A549 (cell line): Measurements from ENCODE around the gene CD53. TPM values are rescaled to one million over a fixed set of nuclear protein-coding genes. Genes with fewer than 3 reads are reported as not detected.

Experiments used
- ATAC-seq, 2 experiments: fragments of 200-7000 bp in 1 of 2; fragments of >200 bp in 1 of 2; cut with Nextera tagmentation in 1 of 2; cut with Tn5 transposase in 1 of 2; 3 replicates each; pipeline versions ENCODE4 v1.8.0 to v1.9.1; 2018 to 2020; ENCODE audit warnings: mild to moderate bottlenecking in 1 of 2, moderate library complexity in 1 of 2
- CTCF ChIA-PET: fragments of 300-600 bp; sonication (Branson Sonifier 250); formaldehyde crosslinking; extraction: SDS; loops from one replicate; lab custom pipeline; 2021; ENCODE audit warnings: antibody characterized with exemption, inconsistent platforms; lab: Yijun Ruan, JAX
- POLR2A ChIA-PET: fragments of 350-600 bp; formaldehyde crosslinking; extraction: SDS; loops from one replicate; lab custom pipeline; 2021; ENCODE audit warnings: antibody characterized with exemption, inconsistent platforms; lab: Yijun Ruan, JAX
- DNase-seq, 2 experiments: peaks; one replicate each; pipeline versions ENCODE4 v3.0.0 to v3.0.0-alpha.2; 2011 to 2016; ENCODE audit warnings: low read depth in 1 of 2, low spot score in 1 of 2
- FAIRE-seq: peaks from 2 replicates; lab custom pipeline; 2011; peaks lifted over from hg19 to GRCh38; lab: Jason Lieb, UNC
- H3K27ac ChIP-seq, 2 experiments: fragments of >200 bp; sonication (Bioruptor Twin); formaldehyde crosslinking; 3 replicates each; pipeline ENCODE4 v1.5.1; 2016 to 2017
- H3K4me1 ChIP-seq: fragments of >200 bp; sonication (Bioruptor Twin); formaldehyde crosslinking; 3 replicates; pipeline ENCODE4 v1.6.1; 2016
- H3K4me2 ChIP-seq: fragments of >200 bp; sonication (Bioruptor Twin); formaldehyde crosslinking; 3 replicates; pipeline ENCODE4 v1.6.1; 2016
- H3K4me3 ChIP-seq: fragments of >200 bp; sonication (Bioruptor Twin); formaldehyde crosslinking; 3 replicates; pipeline ENCODE4 v1.5.1; 2016
- H3K9me3 ChIP-seq: fragments of >200 bp; sonication (Bioruptor Twin); formaldehyde crosslinking; 3 replicates; pipeline ENCODE4 v1.6.1; 2016
- BHLHE40 ChIP-seq: IDR thresholded peaks from 2 replicates; pipeline ENCODE4 v1.6.1; 2012; ENCODE audit warnings: low read depth, low read length, inconsistent platforms
- CBX2 ChIP-seq: fragments of 200-600 bp; sonication (generic); IDR thresholded peaks from 2 replicates; pipeline ENCODE4 v1.6.1; 2016; ENCODE audit warnings: low read depth, mild to moderate bottlenecking, borderline replicate concordance
- CHD2 ChIP-seq: fragments of 150-350 bp; IDR thresholded peaks from 2 replicates; pipeline ENCODE4 v1.6.1; 2014; ENCODE audit warnings: low read length; ENCODE audit not compliant: partially characterized antibody
- CHD4 ChIP-seq: fragments of 200-600 bp; sonication (generic); IDR thresholded peaks from 2 replicates; pipeline ENCODE4 v1.6.1; 2016; ENCODE audit warnings: antibody characterized with exemption, mild to moderate bottlenecking, borderline replicate concordance
- E2F6 ChIP-seq: IDR thresholded peaks from 2 replicates; pipeline ENCODE4 v1.6.1; 2012; ENCODE audit warnings: low read depth, borderline replicate concordance
- EHF ChIP-seq: fragments of 250-450 bp; sonication (Bioruptor Pico); IDR thresholded peaks from 2 replicates; pipeline ENCODE4 v1.5.0; 2020; ENCODE audit warnings: mild to moderate bottlenecking
- EHMT2 ChIP-seq: fragments of 200-600 bp; sonication (generic); IDR thresholded peaks from 2 replicates; pipeline ENCODE4 v1.6.1; 2016; ENCODE audit warnings: antibody characterized with exemption, low read depth, mild to moderate bottlenecking, moderate library complexity
- ELK1 ChIP-seq: fragments of 150-350 bp; IDR thresholded peaks from 2 replicates; pipeline ENCODE4 v1.6.1; 2014; ENCODE audit warnings: low read depth, mild to moderate bottlenecking, low read length
- ESRRA ChIP-seq: fragments of 150-350 bp; IDR thresholded peaks from 2 replicates; pipeline ENCODE4 v1.6.1; 2014; ENCODE audit warnings: mild to moderate bottlenecking, low read length, borderline replicate concordance
- FOXS1 ChIP-seq: fragments of 250-450 bp; sonication (Bioruptor Pico); IDR thresholded peaks from 2 replicates; pipeline ENCODE4 v1.5.0; 2020; ENCODE audit warnings: mild to moderate bottlenecking, moderate library complexity
- GATA3 ChIP-seq: IDR thresholded peaks from 2 replicates; pipeline ENCODE4 v1.6.1; 2012; ENCODE audit warnings: borderline replicate concordance
- HDAC2 ChIP-seq: fragments of 200-600 bp; sonication (generic); IDR thresholded peaks from 2 replicates; pipeline ENCODE4 v1.6.1; 2016
- HEYL ChIP-seq: fragments of 250-450 bp; sonication (Bioruptor Pico); IDR thresholded peaks from 2 replicates; pipeline ENCODE4 v1.8.0; 2021; ENCODE audit warnings: mild to moderate bottlenecking, moderate library complexity
- HOXB5 ChIP-seq: fragments of 250-450 bp; sonication (Bioruptor Pico); IDR thresholded peaks from 2 replicates; pipeline ENCODE4 v1.5.0; 2020; ENCODE audit warnings: mild to moderate bottlenecking, moderate library complexity
- JUNB ChIP-seq: fragments of >200 bp; sonication (Bioruptor Twin); formaldehyde crosslinking; IDR thresholded peaks from 2 replicates; pipeline ENCODE4 v1.6.1; 2016
- MAZ ChIP-seq: fragments of 150-350 bp; IDR thresholded peaks from 2 replicates; pipeline ENCODE4 v1.6.1; 2014; ENCODE audit warnings: antibody characterized with exemption, low read depth, low read length, borderline replicate concordance
- MYC ChIP-seq: IDR thresholded peaks from 2 replicates; pipeline ENCODE4 v1.6.1; 2012; ENCODE audit warnings: mild to moderate bottlenecking, inconsistent platforms, low read length, improper control_type of control experiment, borderline replicate concordance
- NPAS2 ChIP-seq: fragments of 250-450 bp; sonication (Bioruptor Pico); IDR thresholded peaks from 2 replicates; pipeline ENCODE4 v1.8.0; 2022; ENCODE audit warnings: mild to moderate bottlenecking, moderate library complexity, borderline replicate concordance
- NR3C1 ChIP-seq: fragments of >200 bp; sonication (Bioruptor Twin); formaldehyde crosslinking; IDR thresholded peaks from 3 replicates; pipeline ENCODE4 v1.6.1; 2017
- POLR2AphosphoS2 ChIP-seq: conservative IDR thresholded peaks from 2 replicates; pipeline ENCODE4 v1.6.1; 2012; ENCODE audit warnings: low read length, improper control_type of control experiment, inconsistent platforms
- RAD21 ChIP-seq, 2 experiments: fragments of >200 bp in 1 of 2; sonication (Bioruptor Twin) in 1 of 2; formaldehyde crosslinking in 1 of 2; IDR thresholded peaks in 1 of 2; conservative IDR thresholded peaks in 1 of 2; 2 replicates in 1 of 2; 3 replicates in 1 of 2; pipeline ENCODE4 v1.6.1; 2012 to 2018; ENCODE audit warnings: inconsistent platforms in 1 of 2
- RCOR1 ChIP-seq: fragments of 150-350 bp; IDR thresholded peaks from 2 replicates; pipeline ENCODE4 v1.6.1; 2014; ENCODE audit warnings: antibody characterized with exemption, low read length, low read depth
- RFX5 ChIP-seq: fragments of 450-650 bp; IDR thresholded peaks from 2 replicates; pipeline ENCODE4 v1.7.1; 2014; ENCODE audit warnings: antibody characterized with exemption, mild to moderate bottlenecking, moderate library complexity
- SMC3 ChIP-seq: fragments of >200 bp; sonication (Bioruptor Twin); formaldehyde crosslinking; IDR thresholded peaks from 3 replicates; pipeline ENCODE4 v1.6.1; 2018; ENCODE audit warnings: inconsistent platforms
- ZNF302 ChIP-seq: fragments of 250-450 bp; sonication (Bioruptor Pico); IDR thresholded peaks from 2 replicates; pipeline ENCODE4 v1.9.0; 2021; ENCODE audit warnings: inconsistent platforms, mild to moderate bottlenecking, moderate library complexity
- ZSCAN20 ChIP-seq: fragments of 250-450 bp; sonication (Bioruptor Pico); IDR thresholded peaks from 2 replicates; pipeline ENCODE4 v1.8.0; 2022; ENCODE audit warnings: mild to moderate bottlenecking, moderate library complexity
- WGBS: methylation state at CpG from one replicate; pipeline ENCODE4 v1.1.6; 2017; ENCODE audit errors: missing lambda C conversion rate; 5-methylcytosine and 5-hydroxymethylcytosine counted together
- polyA plus RNA-seq, 4 experiments: library from polyadenylated mRNA; depleted of rRNA in 3 of 4; stranded (reverse); fragments of >200 nt; fragmentation: RNase III in 1 of 4; extraction: RNeasy Plus Mini Kit Qiagen cat#74134 plus additional on column Dnase treatment in 1 of 4; gene quantifications; 2 replicates in 3 of 4; 3 replicates in 1 of 4; pipeline ENCODE4 v1.2.3, GENCODE V29; 2011 to 2017
- TF ChIP-seq, protein P1 (sequence below): fragments of 450-650 bp; IDR thresholded peaks from 2 replicates; pipeline ENCODE4 v1.6.1; 2014; ENCODE audit warnings: antibody characterized with exemption
- TF ChIP-seq, protein P2 (sequence below): fragments of 250-450 bp; sonication (Bioruptor Pico); IDR thresholded peaks from 2 replicates; pipeline ENCODE4 v1.5.0; 2020; ENCODE audit warnings: low read depth, mild to moderate bottlenecking, moderate library complexity
- TF ChIP-seq, protein P3 (sequence below): IDR thresholded peaks from 2 replicates; pipeline ENCODE4 v1.6.1; 2012

Gene CD53
- polyA plus RNA-seq, 2 of the 4 experiments (the other 2 are of a cell fraction) = not detected

DNA sequence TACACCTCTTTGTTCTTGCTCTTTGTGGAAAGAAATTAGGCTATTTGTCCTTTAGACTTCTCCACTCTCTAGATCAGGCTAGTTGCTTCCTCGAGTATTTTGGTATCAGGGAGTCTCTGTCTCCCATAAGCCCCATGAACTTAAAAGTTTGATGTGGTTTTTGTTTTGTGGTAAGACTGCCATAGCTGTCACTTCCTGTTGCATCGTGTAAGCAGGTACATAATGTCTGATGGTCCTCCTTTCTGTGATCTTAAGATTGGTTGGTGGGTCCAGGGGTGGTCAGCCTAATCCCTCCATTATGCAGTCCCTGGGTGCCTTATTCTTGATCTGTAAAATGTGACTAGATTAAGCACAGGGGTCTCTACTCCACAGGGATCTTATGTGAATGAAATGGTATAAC, 23.1 kb downstream of the CD53 start:
- TF ChIP-seq EHMT2 (no peak), HOXB5 (CRISPR knock-in tag) (no peak), MAZ (no peak), POLR2AphosphoS2 (no peak), RFX5 (no peak), EHF (no peak)
- TF ChIP-seq, protein P1, sequence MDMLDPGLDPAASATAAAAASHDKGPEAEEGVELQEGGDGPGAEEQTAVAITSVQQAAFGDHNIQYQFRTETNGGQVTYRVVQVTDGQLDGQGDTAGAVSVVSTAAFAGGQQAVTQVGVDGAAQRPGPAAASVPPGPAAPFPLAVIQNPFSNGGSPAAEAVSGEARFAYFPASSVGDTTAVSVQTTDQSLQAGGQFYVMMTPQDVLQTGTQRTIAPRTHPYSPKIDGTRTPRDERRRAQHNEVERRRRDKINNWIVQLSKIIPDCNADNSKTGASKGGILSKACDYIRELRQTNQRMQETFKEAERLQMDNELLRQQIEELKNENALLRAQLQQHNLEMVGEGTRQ = no peak
- H3K4me1 ChIP-seq = no peaks in the 10 kb centered on the region
- no peak overlapping the region for H3K4me3 ChIP-seq
- no peak overlapping the region for H3K4me2 ChIP-seq
- H3K27ac ChIP-seq = no peak overlapping the region
- CTCF ChIA-PET = no interaction called here
- WGBS = 0% methylated on average over 2 of the region's 2 CpGs
- FAIRE-seq (no peak), DNase-seq (no peak), ATAC-seq (no peak)
- POLR2A ChIA-PET = no interaction called here
- no peaks in the 10 kb centered on the region for H3K9me3 ChIP-seq

GRCh38 chr1:110897681-110898080, 24.7 kb downstream of the CD53 start:
- H3K27ac ChIP-seq = no peak overlapping the region
- no peaks in the 10 kb centered on the region for H3K9me3 ChIP-seq
- TF ChIP-seq RCOR1 = no peak
- no peak for TF ChIP-seq GATA3
- TF ChIP-seq ELK1 = no peak
- no peak for TF ChIP-seq RAD21 (conservative IDR thresholded peaks at IDR 0.05 in 1 of 2, IDR thresholded peaks at IDR 0.05 in 1 of 2)
- no peak for TF ChIP-seq BHLHE40
- TF ChIP-seq ZNF302 (CRISPR knock-in tag) = no peak
- no peak for TF ChIP-seq ESRRA
- TF ChIP-seq ZSCAN20 (CRISPR knock-in tag) = no peak
- DNase-seq (no peak), ATAC-seq (no peak), FAIRE-seq (no peak)
- no peak overlapping the region for H3K4me2 ChIP-seq
- no peaks in the 10 kb centered on the region for H3K4me1 ChIP-seq
- CTCF ChIA-PET = no interaction called here
- POLR2A ChIA-PET = no interaction called here
- 86% methylated on average over 2 of the region's 2 CpGs for WGBS
- no peak overlapping the region for H3K4me3 ChIP-seq

DNA sequence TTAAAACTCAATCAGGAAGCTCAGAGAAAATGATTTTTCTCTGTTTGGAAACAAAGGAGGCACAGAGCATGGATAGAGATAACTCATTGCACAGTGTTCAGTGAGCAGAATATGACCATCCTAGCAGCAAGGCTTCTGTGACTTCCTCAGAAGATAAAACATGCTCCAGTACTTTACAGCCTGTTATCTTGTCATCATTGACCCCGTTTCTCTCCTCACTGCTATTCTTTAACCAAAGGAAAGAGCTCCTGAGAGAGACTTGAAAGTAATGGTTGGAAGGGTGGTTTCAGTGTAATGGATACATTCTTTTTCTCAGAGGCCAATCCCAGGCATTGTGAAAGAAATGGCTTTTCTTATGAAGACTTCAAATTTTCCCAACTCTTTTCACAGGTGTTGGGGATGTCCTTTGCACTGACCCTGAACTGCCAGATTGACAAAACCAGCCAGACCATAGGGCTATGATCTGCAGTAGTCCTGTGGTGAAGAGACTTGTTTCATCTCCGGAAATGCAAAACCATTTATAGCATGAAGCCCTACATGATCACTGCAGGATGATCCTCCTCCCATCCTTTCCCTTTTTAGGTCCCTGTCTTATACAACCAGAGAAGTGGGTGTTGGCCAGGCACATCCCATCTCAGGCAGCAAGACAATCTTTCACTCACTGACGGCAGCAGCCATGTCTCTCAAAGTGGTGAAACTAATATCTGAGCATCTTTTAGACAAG, 25.9 kb downstream of the CD53 start:
- H3K4me2 ChIP-seq = no peak overlapping the region
- ATAC-seq = no peak
- H3K27ac ChIP-seq = no peak overlapping the region
- TF ChIP-seq JUNB = no peak
- TF ChIP-seq CHD2 = no peak
- no peak for TF ChIP-seq NR3C1
- TF ChIP-seq, protein P2, sequence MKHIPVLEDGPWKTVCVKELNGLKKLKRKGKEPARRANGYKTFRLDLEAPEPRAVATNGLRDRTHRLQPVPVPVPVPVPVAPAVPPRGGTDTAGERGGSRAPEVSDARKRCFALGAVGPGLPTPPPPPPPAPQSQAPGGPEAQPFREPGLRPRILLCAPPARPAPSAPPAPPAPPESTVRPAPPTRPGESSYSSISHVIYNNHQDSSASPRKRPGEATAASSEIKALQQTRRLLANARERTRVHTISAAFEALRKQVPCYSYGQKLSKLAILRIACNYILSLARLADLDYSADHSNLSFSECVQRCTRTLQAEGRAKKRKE = no peak
- TF ChIP-seq EHMT2 = no peak
- TF ChIP-seq MYC = no peak
- no peak for TF ChIP-seq CBX2
- no peak for TF ChIP-seq RAD21 (conservative IDR thresholded peaks at IDR 0.05 in 1 of 2, IDR thresholded peaks at IDR 0.05 in 1 of 2)
- no peak for TF ChIP-seq FOXS1 (CRISPR knock-in tag)
- TF ChIP-seq ZNF302 (CRISPR knock-in tag) = no peak
- TF ChIP-seq, protein P3, sequence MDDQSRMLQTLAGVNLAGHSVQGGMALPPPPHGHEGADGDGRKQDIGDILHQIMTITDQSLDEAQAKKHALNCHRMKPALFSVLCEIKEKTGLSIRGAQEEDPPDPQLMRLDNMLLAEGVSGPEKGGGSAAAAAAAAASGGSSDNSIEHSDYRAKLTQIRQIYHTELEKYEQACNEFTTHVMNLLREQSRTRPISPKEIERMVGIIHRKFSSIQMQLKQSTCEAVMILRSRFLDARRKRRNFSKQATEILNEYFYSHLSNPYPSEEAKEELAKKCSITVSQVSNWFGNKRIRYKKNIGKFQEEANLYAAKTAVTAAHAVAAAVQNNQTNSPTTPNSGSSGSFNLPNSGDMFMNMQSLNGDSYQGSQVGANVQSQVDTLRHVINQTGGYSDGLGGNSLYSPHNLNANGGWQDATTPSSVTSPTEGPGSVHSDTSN = no peak
- no peak for TF ChIP-seq HEYL (CRISPR knock-in tag)
- TF ChIP-seq E2F6 = no peak
- TF ChIP-seq RCOR1 = no peak
- no peak for TF ChIP-seq SMC3
- TF ChIP-seq HDAC2 = no peak
- no peak for TF ChIP-seq RFX5
- no peak for TF ChIP-seq NPAS2 (CRISPR knock-in tag)
- TF ChIP-seq CHD4 = no peak
- TF ChIP-seq POLR2AphosphoS2 = no peak
- DNase-seq = no peak
- WGBS = 44% methylated on average over 3 of the region's 3 CpGs
- POLR2A ChIA-PET = no interaction called here
- no peak for FAIRE-seq
- no peaks in the 10 kb centered on the region for H3K9me3 ChIP-seq
- no peaks in the 10 kb centered on the region for H3K4me1 ChIP-seq
- CTCF ChIA-PET = no interaction called here
- H3K4me3 ChIP-seq = no peak overlapping the region
